HG03025 (cell line): ENCODE data around the gene UBE3C.
"Not testable (repeated sequence)": the region's sequence is repeated elsewhere in the genome, so short reads cannot be mapped to it uniquely, and the experiment has no call there.

ENCODE experiments used
- ATAC-seq: cut with Tn5 transposase; IDR thresholded peaks from one replicate; pipeline ENCODE4 v1.9.1; 2021; ENCODE audit warnings: mild to moderate bottlenecking, moderate library complexity; ENCODE audit not compliant: unreplicated experiment, low FRiP score

UBE3C gene

DNA sequence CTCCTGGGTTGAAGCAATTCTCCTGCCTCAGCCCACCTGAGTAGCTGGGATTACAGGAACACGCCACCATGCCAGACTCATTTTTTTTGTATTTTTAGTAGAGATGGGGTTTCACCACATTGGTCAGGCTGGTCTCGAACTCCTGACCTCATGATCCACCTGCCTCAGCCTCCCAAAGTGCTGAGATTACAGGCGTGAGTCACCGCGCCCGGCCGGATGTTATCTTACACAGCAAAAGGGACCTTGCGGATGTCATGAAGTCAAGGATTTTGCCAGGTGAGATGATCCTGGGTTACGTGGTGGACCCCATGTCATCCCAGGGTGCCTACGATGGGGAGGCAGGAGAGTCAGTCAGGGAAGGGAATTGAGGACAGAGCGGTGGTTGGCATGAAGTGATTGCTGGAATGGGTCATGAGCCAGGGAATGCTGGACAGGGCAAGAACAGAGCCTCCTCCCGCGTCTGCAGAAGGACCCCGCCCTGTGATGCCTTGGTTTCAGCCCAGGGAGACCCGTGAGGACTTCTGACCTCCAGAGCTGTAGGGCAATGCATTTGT lies 8.7 kb upstream of the UBE3C start:
- no peak for ATAC-seq

DNA sequence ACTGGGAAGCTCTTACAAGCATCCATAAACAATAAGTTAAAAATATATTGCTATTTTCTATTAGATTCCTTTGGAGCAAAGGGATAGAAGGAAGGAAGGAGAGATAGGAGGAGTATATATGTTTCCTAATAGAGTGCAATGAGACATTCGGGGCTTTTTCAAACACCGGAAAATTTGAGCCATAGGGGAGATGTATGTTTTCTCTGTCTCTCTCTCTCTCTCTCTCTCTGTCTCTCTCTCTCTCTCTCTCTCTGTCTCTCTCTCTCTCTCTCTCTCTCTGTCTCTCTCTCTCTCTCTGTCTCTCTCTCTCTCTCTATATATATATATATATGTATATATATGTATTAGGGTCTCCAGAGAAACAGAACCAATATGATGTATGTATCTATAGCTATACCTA lies 7.9 kb upstream of the UBE3C start:
- not testable (repeated sequence) for ATAC-seq

- ATAC-seq = no peak
These were observed 5.9 kb upstream of the UBE3C start for GRCh38 chr7:157132796-157133195.

DNA sequence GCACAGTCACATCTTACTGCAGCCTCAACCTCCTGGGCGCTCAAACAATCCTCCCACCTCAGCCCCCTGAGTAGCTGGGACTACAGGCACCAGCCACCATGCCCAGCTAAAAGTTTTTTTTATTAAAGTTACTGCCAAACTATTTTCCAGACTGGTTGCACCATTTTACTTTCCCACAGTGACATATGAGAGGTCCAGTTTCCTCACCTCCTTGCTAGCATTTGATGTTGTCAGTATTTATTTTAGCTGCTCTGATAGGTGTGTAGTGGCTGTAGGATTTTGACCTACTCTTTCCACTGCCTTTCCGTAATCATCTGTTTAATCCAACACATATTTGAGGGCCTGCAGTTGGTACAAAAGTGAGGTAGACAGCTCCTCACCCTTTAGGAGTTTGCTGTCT lies 5.4 kb upstream of the UBE3C start:
- ATAC-seq = no peak

DNA sequence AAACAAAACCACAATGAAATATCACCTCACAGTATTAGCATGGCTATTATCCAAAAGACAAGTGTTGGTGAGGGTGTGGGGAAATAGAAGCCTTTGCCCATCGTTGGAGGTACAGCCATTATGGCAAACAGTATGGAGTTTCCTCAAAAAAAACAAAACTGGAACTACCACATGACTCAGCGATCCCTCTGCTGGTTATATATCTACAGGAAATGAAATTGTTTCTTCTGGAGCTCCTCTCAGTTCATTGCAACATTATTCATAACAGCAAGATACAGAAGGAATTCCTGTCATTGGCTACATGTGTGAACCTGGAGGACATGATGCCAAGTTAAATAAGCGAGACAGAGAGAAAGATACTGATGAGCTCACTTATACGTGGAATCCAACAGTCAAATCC lies 2.4 kb upstream of the UBE3C start:
- no peak for ATAC-seq

GRCh38 chr7:157138101-157138423 lies 664 bp upstream of the UBE3C start:
- no peak for ATAC-seq

DNA sequence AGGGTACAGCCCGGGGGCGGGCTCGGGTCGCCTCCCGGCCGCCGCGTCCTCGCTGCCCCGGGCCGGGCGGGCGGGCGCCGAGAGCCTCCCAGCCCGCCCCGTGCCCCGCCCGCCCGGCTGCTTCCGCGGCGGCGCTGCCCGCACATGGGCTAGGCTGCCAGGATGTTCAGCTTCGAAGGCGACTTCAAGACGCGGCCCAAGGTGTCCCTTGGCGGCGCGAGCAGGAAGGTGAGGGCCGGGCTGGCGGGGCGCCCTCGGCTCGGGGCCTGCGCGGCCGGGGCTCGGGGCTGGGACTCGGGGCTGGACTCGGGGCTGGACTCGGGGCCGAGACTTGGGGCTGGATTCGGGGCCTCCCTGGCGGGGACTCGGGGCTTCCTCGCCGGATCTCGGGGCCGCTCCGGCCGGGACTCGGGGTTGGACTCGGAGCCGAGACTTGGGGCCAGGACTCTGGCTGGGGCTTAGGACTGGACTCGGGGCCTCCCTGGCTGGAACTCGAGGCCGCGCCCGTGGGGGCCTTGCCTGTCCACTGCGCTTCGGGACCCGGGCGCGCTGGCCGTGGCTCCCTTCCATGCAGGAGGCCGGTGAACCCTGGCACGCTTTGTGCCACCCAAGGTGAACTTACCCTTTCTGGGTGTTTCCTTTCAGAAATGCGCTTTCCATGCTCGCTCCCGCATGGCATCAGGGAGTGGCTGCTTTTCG lies 534 bp downstream of the UBE3C start:
- ATAC-seq = peak; percentile 57

DNA sequence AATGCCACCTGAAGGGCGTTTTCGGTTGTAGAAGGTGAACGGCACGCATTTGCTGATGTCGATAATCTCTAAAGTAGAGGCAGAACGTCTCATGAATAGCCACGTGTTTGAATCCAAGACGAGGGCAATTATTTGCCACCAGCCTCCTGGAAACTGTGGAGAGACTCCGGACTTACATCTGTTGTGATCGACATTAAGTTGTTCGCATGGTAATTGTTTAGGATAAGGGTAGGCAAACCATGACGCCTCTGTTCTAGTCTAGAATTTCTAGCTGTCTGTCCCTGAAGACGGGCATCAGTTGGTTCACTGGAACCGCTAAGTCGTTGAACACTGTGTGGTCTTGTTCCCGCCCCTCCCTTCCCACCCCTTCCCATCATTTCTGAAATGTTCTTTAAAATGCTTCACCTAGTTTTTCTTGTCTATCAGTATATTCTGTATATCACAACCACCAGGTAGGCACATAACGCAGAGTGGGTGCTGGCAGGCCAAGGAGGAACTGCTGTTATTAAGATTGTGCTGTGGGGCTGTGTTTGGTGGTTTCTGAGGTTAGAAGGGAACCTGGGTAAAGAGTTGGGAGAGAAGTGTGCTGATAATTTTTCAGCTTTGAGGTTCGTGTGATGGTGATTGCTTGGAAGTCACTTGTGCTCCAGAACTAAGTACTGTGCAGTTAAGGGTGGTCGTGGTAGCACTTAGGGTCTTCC lies 1.2 kb downstream of the UBE3C start:
- no peak for ATAC-seq

- no peak for ATAC-seq
These were observed 1.8 kb downstream of the UBE3C start for GRCh38 chr7:157140511-157140905.

DNA sequence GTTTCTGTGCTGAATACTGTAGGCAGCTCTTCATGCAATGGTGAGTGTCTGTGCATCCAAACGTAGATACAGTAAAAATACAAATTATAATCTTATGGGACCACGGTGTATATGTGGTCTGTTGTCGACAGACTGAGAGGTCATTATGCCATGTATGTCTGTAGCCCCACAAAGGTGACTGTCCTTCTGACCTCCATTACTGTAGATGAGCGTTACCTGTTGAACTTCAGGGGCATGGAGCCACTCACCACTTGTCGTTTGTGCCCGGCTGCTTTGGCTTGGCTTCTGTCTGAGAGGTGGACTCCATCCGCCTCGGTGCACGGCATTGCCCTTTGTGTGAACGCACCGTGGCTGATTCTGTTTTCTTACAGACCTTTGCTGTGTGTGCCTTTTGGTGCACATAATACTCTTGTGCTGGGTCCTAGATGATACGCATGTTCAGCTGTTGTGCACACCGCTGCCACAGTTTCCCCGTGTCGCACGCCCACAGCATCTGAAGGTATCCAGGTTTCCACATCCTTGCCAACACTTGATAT lies 2.9 kb downstream of the UBE3C start:
- ATAC-seq = no peak

DNA sequence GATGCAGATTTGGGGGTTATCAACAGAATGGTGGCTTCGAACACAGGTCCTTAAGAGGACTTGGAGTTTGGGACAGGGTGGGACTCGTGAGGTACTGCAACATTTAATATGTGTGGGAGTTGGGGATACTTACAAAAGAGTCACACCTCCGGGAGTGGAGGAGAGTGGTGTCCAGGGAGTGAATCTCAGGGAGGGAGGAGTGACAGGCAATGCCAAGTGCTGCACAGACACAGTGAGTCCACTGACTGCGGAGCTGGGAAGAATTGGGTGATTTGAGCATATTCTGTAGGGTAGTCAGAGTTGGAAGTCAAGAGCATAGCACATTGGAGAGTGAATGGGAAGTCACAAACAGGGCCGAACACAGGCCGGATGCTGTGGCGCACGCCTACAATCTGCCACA lies 5.1 kb downstream of the UBE3C start:
- no peak for ATAC-seq

GRCh38 chr7:157149317-157149716 lies 10.6 kb downstream of the UBE3C start:
- ATAC-seq = no peak

DNA sequence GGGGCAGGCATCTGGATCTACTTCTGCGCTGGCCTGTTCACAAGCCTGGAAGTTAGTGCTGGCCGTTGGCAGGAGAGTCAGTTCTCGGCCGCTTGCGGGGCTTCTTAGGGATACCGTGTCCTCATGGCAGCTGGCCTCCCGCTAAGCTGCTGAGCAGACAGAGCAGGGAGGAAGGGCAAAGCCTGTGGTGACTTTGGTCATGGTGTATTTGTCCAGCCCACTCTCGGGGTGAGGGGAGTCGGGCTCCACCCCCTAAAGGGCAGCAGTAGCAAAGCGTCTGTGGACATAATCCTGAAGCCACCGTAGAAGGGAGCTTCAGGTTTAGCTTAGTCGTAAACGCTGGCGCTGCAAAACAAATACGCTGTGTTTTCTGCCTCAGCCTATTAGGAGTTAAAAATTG lies 12.2 kb downstream of the UBE3C start:
- ATAC-seq = no peak

GRCh38 chr7:157151626-157152339 lies 13.1 kb downstream of the UBE3C start:
- no peak for ATAC-seq

GRCh38 chr7:157152391-157152937 lies 13.7 kb downstream of the UBE3C start:
- ATAC-seq = no peak

DNA sequence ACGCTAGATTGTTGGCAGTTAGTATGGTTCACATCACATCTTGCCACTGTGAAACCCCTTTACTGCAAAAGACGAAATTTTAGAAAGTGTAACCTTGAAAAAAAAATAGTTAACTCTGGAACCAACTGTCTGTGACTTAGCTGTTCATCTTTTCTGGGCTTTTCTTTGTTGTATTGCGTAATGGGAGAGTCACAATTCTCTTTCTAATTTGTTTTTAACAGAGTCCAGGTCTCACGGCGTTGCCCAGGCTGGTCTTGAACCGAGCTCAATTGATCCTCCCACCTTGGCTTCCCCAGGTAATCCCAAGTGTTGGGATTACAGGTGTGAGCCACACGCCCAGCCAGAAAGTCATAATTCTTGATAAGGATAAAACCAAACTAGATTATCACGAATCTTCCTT lies 14.5 kb downstream of the UBE3C start:
- ATAC-seq = no peak

DNA sequence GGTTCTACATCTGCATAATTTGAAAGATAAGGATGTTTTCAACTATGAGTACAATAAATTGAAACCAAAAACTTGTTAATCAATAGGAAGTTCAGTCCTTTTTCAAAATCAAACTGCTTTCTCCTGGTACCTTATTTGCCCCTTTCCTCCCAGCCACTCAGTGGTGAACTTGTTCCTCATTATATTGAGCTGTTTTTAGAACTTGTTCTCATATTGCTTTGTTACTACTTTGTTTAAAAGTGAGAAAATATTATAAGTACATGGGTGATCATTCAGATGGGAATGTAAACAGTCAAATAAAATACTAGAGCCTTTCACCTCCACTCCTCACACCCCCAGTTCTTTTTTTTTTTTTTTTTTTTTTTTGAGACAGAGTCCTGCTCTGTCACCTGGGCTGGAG lies 17.2 kb downstream of the UBE3C start:
- no peak for ATAC-seq

DNA sequence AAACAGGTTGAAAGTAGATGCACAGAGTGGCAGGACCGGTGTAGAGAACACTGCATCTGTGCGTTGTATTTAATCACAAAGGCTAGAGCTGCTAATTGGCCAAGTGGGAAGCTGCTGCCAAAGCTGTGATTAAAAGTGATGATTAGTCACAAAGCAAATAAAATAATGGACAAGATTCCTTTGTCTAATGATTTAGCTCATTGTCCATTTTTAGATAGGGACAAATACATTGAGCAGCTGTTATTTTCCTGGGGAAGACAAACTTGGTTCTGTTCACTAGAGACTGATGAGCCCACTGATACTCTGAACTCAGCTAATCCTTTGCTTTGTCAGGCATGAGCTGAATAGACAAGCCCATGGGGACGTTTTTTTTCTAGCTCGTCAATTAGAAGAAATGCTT lies 19.7 kb downstream of the UBE3C start:
- no peak for ATAC-seq

DNA sequence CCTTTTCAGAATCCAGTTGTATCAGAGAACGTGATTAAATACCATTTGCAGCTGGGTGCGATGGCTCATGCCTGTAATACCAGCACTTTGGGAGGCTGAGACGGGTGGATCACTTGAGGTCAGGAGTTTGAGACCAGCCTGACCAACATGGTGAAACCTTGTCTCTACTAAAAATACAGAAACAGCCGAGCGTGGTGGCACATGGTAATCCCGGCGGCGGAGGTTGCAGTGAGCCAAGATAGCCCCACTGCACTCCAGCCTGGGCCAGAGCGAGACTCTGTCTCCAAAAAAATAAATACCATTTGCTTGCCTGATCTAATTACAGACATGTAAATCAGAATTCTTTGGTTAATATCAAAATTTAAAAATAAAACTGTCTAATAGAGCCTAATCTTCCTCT lies 20.8 kb downstream of the UBE3C start:
- not testable (repeated sequence) for ATAC-seq

DNA sequence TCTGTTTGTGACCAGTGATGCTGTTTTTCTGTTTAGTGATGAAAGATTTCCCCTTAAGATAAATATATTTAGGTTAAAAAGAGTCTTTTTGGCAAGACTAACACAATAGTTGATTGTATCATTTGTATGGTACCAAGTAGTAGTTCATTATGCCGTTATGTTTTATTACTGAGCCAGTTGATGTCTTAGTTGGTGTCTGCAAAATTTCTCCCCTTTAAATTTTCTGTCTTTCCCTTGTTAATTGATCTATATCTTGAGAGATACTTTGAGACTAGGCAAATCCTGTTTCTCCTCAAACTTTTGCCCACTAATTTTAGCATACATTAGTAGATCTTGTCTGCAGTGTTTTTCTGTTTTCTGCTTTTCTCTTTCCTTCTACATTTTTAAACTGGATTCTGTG lies 21.7 kb downstream of the UBE3C start:
- ATAC-seq = no peak

- ATAC-seq = no peak
These were observed 27.3 kb downstream of the UBE3C start for GRCh38 chr7:157165987-157166386.
